Ascending aorta (tissue), 2 donors: ENCODE data around the gene BROX. TPM values are rescaled to one million over a fixed set of nuclear protein-coding genes. Genes with fewer than 3 reads are reported as not detected.
A peak's percentile ranks its signal among the peaks of the same experiment; 100 is the strongest.

Source experiments
- DNase-seq, 2 donors: peaks; one replicate each; pipeline ENCODE4 v3.0.0-alpha.2; 2019; ENCODE audit warnings: low spot score in 2 of 2
- H3K27ac ChIP-seq, 2 donors: fragments of 200-600 bp; sonication (generic); one replicate each; pipeline ENCODE4 v1.5.1; 2016 to 2017; ENCODE audit warnings: mild to moderate bottlenecking in 1 of 2
- H3K27me3 ChIP-seq: fragments of 200-600 bp; sonication (generic); one replicate; pipeline ENCODE4 v1.5.1; 2017
- H3K36me3 ChIP-seq, 2 donors: fragments of 200-600 bp; sonication (generic); one replicate each; pipeline ENCODE4 v1.5.1; 2016
- H3K4me1 ChIP-seq, 2 donors: fragments of 200-600 bp; sonication (generic); one replicate each; pipeline ENCODE4 v1.5.1; 2016 to 2017; ENCODE audit warnings: mild to moderate bottlenecking in 1 of 2
- H3K4me3 ChIP-seq, 2 donors: fragments of 200-600 bp; sonication (generic); one replicate each; pipeline ENCODE4 v1.5.1; 2016 to 2017; ENCODE audit warnings: mild to moderate bottlenecking in 1 of 2
- H3K9me3 ChIP-seq, 2 donors: fragments of 200-600 bp; sonication (generic); one replicate each; pipeline ENCODE4 v1.5.1; 2016
- intact Hi-C: fragments of 100-400 bp; cut with DNase I; formaldehyde crosslinking; loops from one replicate; pipeline ENCODE4 v1.15.1; 2023
- total RNA-seq: library from RNA; depleted of rRNA; stranded (reverse); fragments of >200 nt; gene quantifications from one replicate; pipeline ENCODE4 v1.1.0, GENCODE V29; 2016
- TF ChIP-seq, protein P1 (sequence below), 3 experiments: fragments of 200-600 bp in 2 of 3; fragments of 450-650 bp in 1 of 3; sonication (generic) in 2 of 3; IDR thresholded peaks; one replicate each; pipeline ENCODE4 v1.5.1; 2016 to 2019; ENCODE audit warnings: antibody characterized with exemption in 3 of 3, mild to moderate bottlenecking in 1 of 3, moderate library complexity in 1 of 3

The BROX gene
- total RNA-seq, 1 donor from 2014 or later = 27.5 TPM

DNA sequence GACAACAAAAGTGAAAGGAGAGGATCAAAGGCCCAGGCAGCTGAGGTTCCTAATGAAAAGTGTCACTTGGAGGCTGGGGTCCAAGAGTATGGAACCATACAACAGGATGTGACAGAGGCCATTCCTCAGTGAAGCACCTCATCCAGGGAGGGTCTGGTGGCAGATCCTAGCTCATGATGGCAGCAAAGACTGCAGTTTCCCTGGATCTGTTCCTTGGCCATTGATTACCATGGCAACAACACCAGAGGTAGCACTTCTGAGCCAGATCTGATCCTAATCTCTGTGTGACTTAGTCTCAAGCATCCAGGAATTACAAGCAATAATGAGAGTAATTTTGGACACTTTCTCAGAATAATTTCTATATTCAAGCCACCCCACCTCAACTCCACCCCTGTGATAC is 37.6 kb downstream of the BROX start:
- intact Hi-C loops = loop anchor here (10.0 kb wide), 1 partner anchor 1135 kb away; no protein-coding TSS in a partner anchor
- Histone ChIP-seq H3K27ac (no peak overlapping the region), H3K27me3 (no peaks in the 10 kb centered on the region), H3K4me1 (peaks cover 0 to 4% of the 10 kb centered on the region in 2 donors), H3K4me3 (no peak overlapping the region), H3K36me3 (no peaks in the 10 kb centered on the region), H3K9me3 (no peaks in the 10 kb centered on the region)
- TF ChIP-seq, protein P1, sequence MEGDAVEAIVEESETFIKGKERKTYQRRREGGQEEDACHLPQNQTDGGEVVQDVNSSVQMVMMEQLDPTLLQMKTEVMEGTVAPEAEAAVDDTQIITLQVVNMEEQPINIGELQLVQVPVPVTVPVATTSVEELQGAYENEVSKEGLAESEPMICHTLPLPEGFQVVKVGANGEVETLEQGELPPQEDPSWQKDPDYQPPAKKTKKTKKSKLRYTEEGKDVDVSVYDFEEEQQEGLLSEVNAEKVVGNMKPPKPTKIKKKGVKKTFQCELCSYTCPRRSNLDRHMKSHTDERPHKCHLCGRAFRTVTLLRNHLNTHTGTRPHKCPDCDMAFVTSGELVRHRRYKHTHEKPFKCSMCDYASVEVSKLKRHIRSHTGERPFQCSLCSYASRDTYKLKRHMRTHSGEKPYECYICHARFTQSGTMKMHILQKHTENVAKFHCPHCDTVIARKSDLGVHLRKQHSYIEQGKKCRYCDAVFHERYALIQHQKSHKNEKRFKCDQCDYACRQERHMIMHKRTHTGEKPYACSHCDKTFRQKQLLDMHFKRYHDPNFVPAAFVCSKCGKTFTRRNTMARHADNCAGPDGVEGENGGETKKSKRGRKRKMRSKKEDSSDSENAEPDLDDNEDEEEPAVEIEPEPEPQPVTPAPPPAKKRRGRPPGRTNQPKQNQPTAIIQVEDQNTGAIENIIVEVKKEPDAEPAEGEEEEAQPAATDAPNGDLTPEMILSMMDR (IDR thresholded peaks at IDR 0.05) = no peak
- DNase-seq = no peak

DNA sequence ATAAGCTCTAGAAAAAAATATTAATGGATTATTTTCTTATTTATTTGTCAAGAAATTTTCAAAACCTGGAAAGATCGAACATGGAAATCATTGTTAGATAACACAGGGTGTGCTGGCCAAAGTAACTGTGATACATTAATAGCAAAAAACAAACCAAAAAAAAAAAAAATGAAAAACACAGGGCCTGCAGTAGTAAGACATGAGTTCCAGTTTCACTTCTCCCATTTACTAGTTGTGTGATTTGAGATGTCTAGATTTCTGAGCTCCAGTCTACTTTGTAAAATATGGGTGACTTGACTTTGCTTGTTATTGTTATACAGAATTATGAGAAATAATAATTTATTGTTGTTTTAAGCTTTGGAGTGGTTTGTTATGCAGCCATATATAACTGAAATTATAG is 38.3 kb downstream of the BROX start:
- no peak for DNase-seq
- Histone ChIP-seq H3K27ac (no peak overlapping the region), H3K9me3 (no peaks in the 10 kb centered on the region), H3K36me3 (no peaks in the 10 kb centered on the region), H3K4me1 (peaks cover 0 to 4% of the 10 kb centered on the region in 2 donors), H3K4me3 (no peak overlapping the region), H3K27me3 (no peaks in the 10 kb centered on the region)
- intact Hi-C loops = loop anchor here (10.0 kb wide), 1 partner anchor 1134 kb away; no protein-coding TSS in a partner anchor
- TF ChIP-seq, protein P1 (IDR thresholded peaks at IDR 0.05) = no peak

DNA sequence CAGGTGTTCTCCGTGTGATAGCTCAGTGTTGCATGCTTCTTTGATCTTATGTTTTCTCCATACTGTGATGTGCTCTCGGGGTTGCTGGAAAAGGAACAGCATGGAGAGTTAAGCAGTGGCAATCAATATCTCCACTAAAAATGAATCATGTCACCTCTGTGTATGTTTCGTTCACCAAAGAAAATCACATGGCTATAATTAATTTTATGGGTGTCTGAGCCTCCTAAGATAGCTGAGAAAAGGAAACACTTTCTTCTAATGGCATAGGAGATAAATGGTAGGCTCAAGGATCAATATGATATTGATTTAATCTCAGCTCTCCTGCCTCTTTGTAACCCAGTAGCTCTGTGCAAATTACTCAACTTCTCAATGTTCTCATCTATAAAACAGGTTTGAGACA is 38.9 kb downstream of the BROX start:
- no peaks in the 10 kb centered on the region for H3K36me3 ChIP-seq
- no peak for DNase-seq
- TF ChIP-seq, protein P1 (IDR thresholded peaks at IDR 0.05) = no peak
- no peak overlapping the region for H3K27ac ChIP-seq
- no peaks in the 10 kb centered on the region for H3K27me3 ChIP-seq
- H3K4me3 ChIP-seq = no peak overlapping the region
- peaks cover 0 to 4% of the 10 kb centered on the region in 2 donors for H3K4me1 ChIP-seq
- no peaks in the 10 kb centered on the region for H3K9me3 ChIP-seq
- intact Hi-C loops = loop anchor here (10.0 kb wide), 1 partner anchor 1134 kb away; no protein-coding TSS in a partner anchor

DNA sequence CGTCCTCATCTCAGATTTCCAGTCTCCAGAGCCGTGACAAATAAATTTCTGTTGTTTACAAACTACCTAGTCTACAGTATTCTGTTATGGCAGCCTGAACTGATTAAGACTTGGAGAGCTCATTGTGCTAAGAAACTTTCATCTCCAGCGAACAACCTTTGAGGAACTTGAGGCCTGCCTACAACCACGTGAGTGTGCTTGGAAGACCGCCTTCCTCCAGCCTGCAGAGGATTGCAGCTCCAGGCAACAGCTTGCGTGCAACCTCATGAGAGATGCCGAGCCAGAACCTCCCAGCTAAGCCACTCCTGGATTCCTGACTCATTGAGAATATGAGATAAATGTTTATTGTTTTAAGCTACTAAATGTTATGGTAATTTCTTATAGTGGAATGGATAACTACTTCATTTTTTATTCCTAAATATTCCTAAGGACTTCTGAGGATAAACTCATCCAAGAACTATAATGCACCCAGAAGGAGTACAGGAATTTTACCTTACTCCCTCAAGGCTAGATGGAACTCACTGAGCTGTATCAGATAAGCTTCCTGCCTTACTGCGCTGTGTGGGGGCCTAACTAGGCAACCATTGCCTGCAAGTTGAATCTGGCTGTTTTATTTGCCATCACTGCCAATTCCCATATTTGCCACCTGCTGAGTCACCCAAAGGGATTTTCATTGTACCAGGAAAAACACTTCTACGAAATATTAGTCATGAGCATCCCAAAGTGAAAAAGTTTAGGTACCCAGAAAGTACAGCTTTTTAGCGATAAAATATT is 42.2 kb downstream of the BROX start:
- peak overlapping the region in 1 of 2 donors; percentile 28 for H3K4me3 ChIP-seq
- no peaks in the 10 kb centered on the region for H3K36me3 ChIP-seq
- DNase-seq = peak; percentile 53 to 81
- peaks cover 0 to 4% of the 10 kb centered on the region in 2 donors for H3K4me1 ChIP-seq
- no peaks in the 10 kb centered on the region for H3K9me3 ChIP-seq
- peak overlapping the region; percentile 64 to 77 for H3K27ac ChIP-seq
- no peaks in the 10 kb centered on the region for H3K27me3 ChIP-seq
- intact Hi-C loops = loop anchor here (2.0 to 10.0 kb wide), 3 partner anchors 42 to 1130 kb away; partner anchors contain the start of genes AIDA, BROX and DISP1
- TF ChIP-seq, protein P1 (IDR thresholded peaks at IDR 0.05) = no peak

DNA sequence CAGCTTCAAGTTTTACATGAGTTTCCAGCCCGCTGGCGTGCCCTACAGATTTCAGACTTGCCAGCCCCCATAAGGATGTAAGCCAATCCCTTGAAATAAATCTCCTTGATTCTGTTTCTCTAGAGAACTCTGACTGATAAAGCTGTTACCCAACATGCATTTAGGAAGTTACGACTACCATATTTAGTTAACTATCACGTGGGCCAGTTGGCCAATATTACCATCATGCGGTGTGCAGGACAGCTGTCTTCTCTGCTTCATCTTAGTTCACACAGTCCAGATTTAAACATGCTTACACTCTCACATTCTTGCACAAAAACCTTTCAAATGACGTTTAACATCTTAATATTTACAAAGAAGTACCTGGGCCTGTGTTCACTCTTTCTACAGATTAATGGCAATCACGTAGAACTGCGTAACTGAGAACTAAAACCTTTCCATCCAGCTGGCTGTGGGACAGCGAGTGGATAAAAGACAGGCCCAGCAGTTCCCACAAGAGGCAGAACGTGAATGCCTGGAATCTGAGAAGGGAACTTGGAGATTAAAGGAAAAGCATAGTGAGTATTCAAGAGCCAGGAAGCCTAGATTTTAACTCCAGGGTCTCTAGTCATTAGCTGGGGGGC is 45.4 kb downstream of the BROX start:
- Histone ChIP-seq H3K9me3 (no peaks in the 10 kb centered on the region), H3K4me1 (peaks cover 0 to 4% of the 10 kb centered on the region in 2 donors), H3K36me3 (no peaks in the 10 kb centered on the region), H3K4me3 (no peak overlapping the region), H3K27me3 (no peaks in the 10 kb centered on the region), H3K27ac (peak overlapping the region; percentile 46 to 59)
- intact Hi-C loops = loop anchor here (10.0 kb wide), 1 partner anchor 1127 kb away; no protein-coding TSS in a partner anchor
- no peak for DNase-seq
- TF ChIP-seq, protein P1 (IDR thresholded peaks at IDR 0.05) = no peak
